Effector memory CD4-positive, alpha-beta T cell (primary cell): ENCODE results near the gene ALDH9A1.
"Not testable (repeated sequence)": the region's sequence is repeated elsewhere in the genome, so short reads cannot be mapped to it uniquely, and the experiment has no call there.

ENCODE experiments used
- DNase-seq, 3 donors: peaks; one replicate each; pipeline ENCODE4 v3.0.0-alpha.2; 2020
- H3K27ac ChIP-seq: 2 replicates; pipeline ENCODE4 v1.7.0; 2013; ENCODE audit warnings: mild to moderate bottlenecking, low read length, moderate library complexity; ENCODE audit not compliant: insufficient read depth, poor library complexity, severe bottlenecking
- H3K27me3 ChIP-seq: replicated peaks from 2 replicates; pipeline ENCODE4 v1.7.0; 2013; ENCODE audit warnings: mild to moderate bottlenecking, low read length; ENCODE audit not compliant: insufficient read depth, control insufficient read depth, poor library complexity, severe bottlenecking
- H3K36me3 ChIP-seq: 2 replicates; pipeline ENCODE4 v1.7.0; 2013; ENCODE audit warnings: mild to moderate bottlenecking, low read length, moderate library complexity; ENCODE audit not compliant: control insufficient read depth, insufficient read depth
- H3K4me1 ChIP-seq: 2 replicates; pipeline ENCODE4 v1.7.0; 2013; ENCODE audit warnings: low read length, mild to moderate bottlenecking; ENCODE audit not compliant: control insufficient read depth, insufficient read depth, poor library complexity, severe bottlenecking
- H3K4me3 ChIP-seq: 2 replicates; pipeline ENCODE4 v1.7.0; 2013; ENCODE audit warnings: low read length, low read depth, mild to moderate bottlenecking; ENCODE audit not compliant: insufficient read depth, poor library complexity, severe bottlenecking
- H3K9me3 ChIP-seq: 2 replicates; pipeline ENCODE4 v1.7.0; 2013; ENCODE audit warnings: mild to moderate bottlenecking, low read length, moderate library complexity; ENCODE audit not compliant: control insufficient read depth

Gene ALDH9A1

GRCh38 chr1:165695031-165695430 is 3.3 kb downstream of the ALDH9A1 start:
- H3K27ac ChIP-seq, result no peak overlapping the region
- no peak overlapping the region for H3K4me3 ChIP-seq
- no peaks in the 10 kb centered on the region for H3K9me3 ChIP-seq
- H3K27me3 ChIP-seq, result no peaks in the 10 kb centered on the region
- no peaks in the 10 kb centered on the region for H3K36me3 ChIP-seq
- DNase-seq, result no peak
- H3K4me1 ChIP-seq, result peaks cover 5% of the 10 kb centered on the region

GRCh38 chr1:165688046-165688445 is 10.3 kb downstream of the ALDH9A1 start:
- DNase-seq, result no peak
- Histone ChIP-seq H3K4me1 (no peaks in the 10 kb centered on the region), H3K9me3 (no peaks in the 10 kb centered on the region), H3K36me3 (peaks cover 3% of the 10 kb centered on the region), H3K27ac (no peak overlapping the region), H3K4me3 (no peak overlapping the region), H3K27me3 (no peaks in the 10 kb centered on the region)

DNA sequence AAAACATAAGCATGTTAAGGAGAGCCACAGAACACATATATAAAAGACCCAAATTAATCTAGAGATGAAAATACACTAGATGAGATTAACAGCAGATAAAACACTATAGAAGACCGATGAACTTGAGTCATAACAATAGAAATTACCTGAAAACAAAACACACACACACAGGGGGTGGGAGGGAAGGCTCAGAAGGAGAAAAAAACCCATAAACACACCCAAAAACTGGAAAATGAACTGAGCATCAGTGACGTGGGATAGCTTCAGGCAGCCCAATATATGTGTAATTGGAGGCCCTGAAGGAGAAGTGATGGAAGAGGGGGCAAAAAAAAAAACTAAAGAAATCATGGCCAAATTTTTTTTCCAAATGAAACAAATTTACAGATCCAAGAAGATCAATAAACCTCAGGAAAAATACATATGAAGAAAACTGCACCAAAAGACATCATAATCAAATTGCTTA is 11.4 kb downstream of the ALDH9A1 start:
- no peak for DNase-seq
- Histone ChIP-seq H3K4me3 (no peak overlapping the region), H3K36me3 (peaks cover 12% of the 10 kb centered on the region), H3K4me1 (no peaks in the 10 kb centered on the region), H3K27ac (no peak overlapping the region), H3K27me3 (no peaks in the 10 kb centered on the region), H3K9me3 (no peaks in the 10 kb centered on the region)

- H3K9me3 ChIP-seq, result no peaks in the 10 kb centered on the region
- peaks cover 17% of the 10 kb centered on the region for H3K36me3 ChIP-seq
- no peaks in the 10 kb centered on the region for H3K27me3 ChIP-seq
- no peak overlapping the region for H3K27ac ChIP-seq
- no peaks in the 10 kb centered on the region for H3K4me1 ChIP-seq
- DNase-seq, result no peak
- no peak overlapping the region for H3K4me3 ChIP-seq
Measured at GRCh38 chr1:165686121-165686970, 12.0 kb downstream of the ALDH9A1 start.

GRCh38 chr1:165683848-165684485 is 14.4 kb downstream of the ALDH9A1 start:
- Histone ChIP-seq H3K4me3 (no peak overlapping the region), H3K27me3 (no peaks in the 10 kb centered on the region), H3K9me3 (no peaks in the 10 kb centered on the region), H3K27ac (no peak overlapping the region), H3K36me3 (peaks cover 36% of the 10 kb centered on the region), H3K4me1 (no peaks in the 10 kb centered on the region)
- DNase-seq, result no peak

GRCh38 chr1:165680773-165681172 is 17.6 kb downstream of the ALDH9A1 start:
- not testable (repeated sequence) for H3K27ac ChIP-seq, H3K9me3 ChIP-seq, DNase-seq, H3K4me3 ChIP-seq, H3K4me1 ChIP-seq, H3K27me3 ChIP-seq
- H3K36me3 ChIP-seq, result peaks cover 53% of the 10 kb centered on the region

GRCh38 chr1:165680303-165680702 is 18.1 kb downstream of the ALDH9A1 start:
- H3K9me3 ChIP-seq, result no peaks in the 10 kb centered on the region
- H3K36me3 ChIP-seq, result peaks cover 53% of the 10 kb centered on the region
- H3K4me3 ChIP-seq, result no peak overlapping the region
- H3K4me1 ChIP-seq, result no peaks in the 10 kb centered on the region
- H3K27ac ChIP-seq, result no peak overlapping the region
- no peaks in the 10 kb centered on the region for H3K27me3 ChIP-seq
- DNase-seq, result no peak

- Histone ChIP-seq H3K4me1 (no peaks in the 10 kb centered on the region), H3K27ac (no peak overlapping the region), H3K4me3 (no peak overlapping the region), H3K27me3 (no peaks in the 10 kb centered on the region), H3K9me3 (no peaks in the 10 kb centered on the region), H3K36me3 (peaks cover 53% of the 10 kb centered on the region)
- no peak for DNase-seq
Measured at GRCh38 chr1:165679282-165680036, 18.9 kb downstream of the ALDH9A1 start.

DNA sequence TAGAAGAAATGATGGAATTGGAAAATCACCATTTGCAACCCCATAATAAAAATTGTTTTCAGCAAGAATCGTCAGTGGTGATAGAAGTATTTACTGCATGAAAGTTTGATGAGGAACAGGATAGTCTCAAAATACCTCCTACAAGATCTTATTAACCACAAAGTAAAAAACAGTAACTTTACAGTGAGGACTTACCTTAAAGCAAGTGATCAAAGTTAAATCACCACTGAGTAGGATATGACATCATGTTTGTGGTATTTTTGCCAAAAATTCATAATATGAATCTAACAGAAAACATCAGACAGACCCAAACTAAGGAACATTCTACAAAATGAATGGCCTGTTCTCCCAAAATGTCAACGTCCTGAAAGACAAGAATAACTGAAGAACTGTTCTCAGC is 19.9 kb downstream of the ALDH9A1 start:
- Histone ChIP-seq H3K4me1 (no peaks in the 10 kb centered on the region), H3K36me3 (peaks cover 53% of the 10 kb centered on the region), H3K27me3 (no peaks in the 10 kb centered on the region), H3K9me3 (no peaks in the 10 kb centered on the region), H3K27ac (no peak overlapping the region), H3K4me3 (no peak overlapping the region)
- no peak for DNase-seq

- H3K9me3 ChIP-seq, result no peaks in the 10 kb centered on the region
- H3K4me3 ChIP-seq, result no peak overlapping the region
- no peaks in the 10 kb centered on the region for H3K27me3 ChIP-seq
- H3K36me3 ChIP-seq, result peaks cover 46% of the 10 kb centered on the region
- no peak overlapping the region for H3K27ac ChIP-seq
- H3K4me1 ChIP-seq, result no peaks in the 10 kb centered on the region
- no peak for DNase-seq
Measured at GRCh38 chr1:165675794-165676193, 22.6 kb downstream of the ALDH9A1 start.
